Measurements from ENCODE around the gene RSPO3. TPM values are rescaled to one million over a fixed set of nuclear protein-coding genes. Genes with fewer than 3 reads are reported as not detected.

The RSPO3 gene
- total RNA-seq, 1 donor from 2014 or later, result 0.27 TPM

- peaks cover 6% of the 10 kb centered on the region for H3K4me1 ChIP-seq
- H3K9me3 ChIP-seq (replicated peaks), result peaks cover 6% of the 10 kb centered on the region
- H3K4me3 ChIP-seq, result no peak overlapping the region
- no peaks in the 10 kb centered on the region for H3K36me3 ChIP-seq
- DNase-seq, result no peak
- no peaks in the 10 kb centered on the region for H3K27me3 ChIP-seq (ENCODE audit: low read depth)
- intact Hi-C loops (cut with micrococcal nuclease), result no loop called here
- no peak overlapping the region for H3K27ac ChIP-seq (replicated peaks)
- no peak for TF ChIP-seq CTCF (IDR thresholded peaks at IDR 0.05; ENCODE audit: borderline replicate concordance)
Observed at GRCh38 chr6:127164565-127164964, 46.1 kb downstream of the RSPO3 start.

- no peak overlapping the region for H3K4me3 ChIP-seq
- H3K27ac ChIP-seq (replicated peaks), result no peak overlapping the region
- intact Hi-C loops (cut with micrococcal nuclease), result no loop called here
Observed at GRCh38 chr6:127173156-127173940, 54.9 kb downstream of the RSPO3 start.

GRCh38 chr6:127176146-127176545 is 57.7 kb downstream of the RSPO3 start:
- Histone ChIP-seq H3K36me3 (no peaks in the 10 kb centered on the region), H3K27me3 (ENCODE audit: low read depth) (no peaks in the 10 kb centered on the region), H3K4me1 (no peaks in the 10 kb centered on the region), H3K9me3 (replicated peaks) (no peaks in the 10 kb centered on the region), H3K4me3 (no peak overlapping the region), H3K27ac (replicated peaks) (no peak overlapping the region)
- no peak for DNase-seq
- intact Hi-C loops (cut with micrococcal nuclease), result no loop called here
- no peak for TF ChIP-seq CTCF (IDR thresholded peaks at IDR 0.05; ENCODE audit: borderline replicate concordance)

More at GRCh38 chr6:127173156-127173940, 54.9 kb downstream of the RSPO3 start:
- DNase-seq, result no peak
- Histone ChIP-seq H3K4me1 (no peaks in the 10 kb centered on the region), H3K36me3 (no peaks in the 10 kb centered on the region), H3K9me3 (replicated peaks) (peaks cover 4% of the 10 kb centered on the region), H3K27me3 (ENCODE audit: low read depth) (no peaks in the 10 kb centered on the region)
- no peak for TF ChIP-seq CTCF (IDR thresholded peaks at IDR 0.05; ENCODE audit: borderline replicate concordance)

GRCh38 chr6:127177030-127177922 is 58.8 kb downstream of the RSPO3 start:
- no peak overlapping the region for H3K4me3 ChIP-seq
- TF ChIP-seq CTCF (IDR thresholded peaks at IDR 0.05; ENCODE audit: borderline replicate concordance), result no peak
- H3K27ac ChIP-seq (replicated peaks), result no peak overlapping the region
- no peak for DNase-seq
- no peaks in the 10 kb centered on the region for H3K9me3 ChIP-seq (replicated peaks)
- no peaks in the 10 kb centered on the region for H3K36me3 ChIP-seq
- no peaks in the 10 kb centered on the region for H3K27me3 ChIP-seq (ENCODE audit: low read depth)
- no peaks in the 10 kb centered on the region for H3K4me1 ChIP-seq
- intact Hi-C loops (cut with micrococcal nuclease), result no loop called here

GRCh38 chr6:127177923-127178231 is 59.4 kb downstream of the RSPO3 start:
- Histone ChIP-seq H3K4me3 (no peak overlapping the region), H3K9me3 (replicated peaks) (no peaks in the 10 kb centered on the region), H3K27ac (replicated peaks) (no peak overlapping the region), H3K27me3 (ENCODE audit: low read depth) (no peaks in the 10 kb centered on the region), H3K4me1 (no peaks in the 10 kb centered on the region), H3K36me3 (no peaks in the 10 kb centered on the region)
- TF ChIP-seq CTCF (IDR thresholded peaks at IDR 0.05; ENCODE audit: borderline replicate concordance), result no peak
- no peak for DNase-seq
- intact Hi-C loops (cut with micrococcal nuclease), result no loop called here

All from left ventricle myocardium inferior (tissue), 1 donor.